Neural crest cell (in vitro differentiated cells): ENCODE results near the gene HYAL2. TPM values are rescaled to one million over a fixed set of nuclear protein-coding genes. Genes with fewer than 3 reads are reported as not detected.
A peak's percentile ranks its signal among the peaks of the same experiment; 100 is the strongest.
"Not testable (repeated sequence)": the region's sequence is repeated elsewhere in the genome, so short reads cannot be mapped to it uniquely, and the experiment has no call there.

Experiments
- DNase-seq: peaks from one replicate; pipeline ENCODE4 v3.0.0; 2021; ENCODE audit warnings: low read depth, mixed read lengths, low spot score
- H3K27ac Mint-ChIP-seq: one replicate; pipeline ENCODE4 v1.8.0; 2021; ENCODE audit warnings: mild to moderate bottlenecking, mixed read lengths; ENCODE audit not compliant: unreplicated experiment
- H3K27me3 Mint-ChIP-seq: 2 replicates; pipeline ENCODE4 v1.8.0; 2021; ENCODE audit warnings: low read depth, mild to moderate bottlenecking, mixed read lengths
- H3K36me3 Mint-ChIP-seq: 2 replicates; pipeline ENCODE4 v1.8.0; 2021; ENCODE audit warnings: low read depth, mild to moderate bottlenecking, mixed read lengths
- H3K4me1 Mint-ChIP-seq: 2 replicates; pipeline ENCODE4 v1.8.0; 2021; ENCODE audit warnings: mixed read lengths
- H3K4me3 Mint-ChIP-seq: one replicate; pipeline ENCODE4 v1.8.0; 2021; ENCODE audit warnings: mild to moderate bottlenecking, mixed read lengths
- H3K9me3 Mint-ChIP-seq: 2 replicates; pipeline ENCODE4 v1.8.0; 2021; ENCODE audit warnings: mixed read lengths
- total RNA-seq: library from RNA; stranded (reverse); gene quantifications from 2 replicates; pipeline ENCODE4 v1.2.1, GENCODE V29; 2021
- TF ChIP-seq, protein P1 (sequence below): fragments of 200-600 bp; sonication (generic); conservative IDR thresholded peaks from 2 replicates; pipeline ENCODE4 v1.5.0; 2021; ENCODE audit warnings: antibody characterized with exemption, mild to moderate bottlenecking

Gene HYAL2
- total RNA-seq, 1 donor from 2014 or later: 78.0 TPM

DNA sequence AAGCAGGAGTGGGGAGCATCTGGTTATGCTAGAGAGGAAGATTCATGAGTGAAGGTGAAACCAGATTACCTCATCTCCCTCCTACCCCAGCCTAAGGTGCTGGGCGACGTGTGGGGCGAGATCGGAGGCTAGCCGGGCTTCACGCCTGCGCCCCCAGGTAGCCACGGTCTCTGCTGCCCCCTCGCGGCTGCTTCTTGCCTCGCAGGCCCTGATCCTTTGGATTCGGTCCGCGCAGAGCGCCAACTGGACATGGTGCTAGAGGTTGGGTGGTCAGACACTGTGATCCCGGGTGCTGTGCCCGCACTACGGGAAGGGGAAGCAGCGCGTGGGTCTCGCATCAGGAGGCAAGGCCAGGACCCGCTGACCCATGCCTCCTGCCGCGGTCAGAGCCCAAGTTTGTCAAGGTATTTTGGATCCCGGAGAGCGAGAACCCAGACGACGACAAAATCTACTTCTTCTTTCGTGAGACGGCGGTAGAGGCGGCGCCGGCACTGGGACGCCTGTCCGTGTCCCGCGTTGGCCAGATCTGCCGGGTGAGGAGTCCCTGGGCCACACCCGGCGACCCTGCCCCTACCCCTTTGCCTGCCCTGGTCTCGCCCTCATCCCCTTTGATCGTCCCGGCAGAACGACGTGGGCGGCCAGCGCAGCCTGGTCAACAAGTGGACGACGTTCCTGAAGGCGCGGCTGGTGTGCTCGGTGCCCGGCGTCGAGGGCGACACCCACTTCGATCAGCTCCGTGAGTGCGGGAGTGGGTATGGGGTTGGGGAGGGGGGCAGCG is 49.4 kb downstream of the HYAL2 start:
- peak overlapping the region; percentile 81 for H3K4me3 Mint-ChIP-seq
- TF ChIP-seq, protein P1, sequence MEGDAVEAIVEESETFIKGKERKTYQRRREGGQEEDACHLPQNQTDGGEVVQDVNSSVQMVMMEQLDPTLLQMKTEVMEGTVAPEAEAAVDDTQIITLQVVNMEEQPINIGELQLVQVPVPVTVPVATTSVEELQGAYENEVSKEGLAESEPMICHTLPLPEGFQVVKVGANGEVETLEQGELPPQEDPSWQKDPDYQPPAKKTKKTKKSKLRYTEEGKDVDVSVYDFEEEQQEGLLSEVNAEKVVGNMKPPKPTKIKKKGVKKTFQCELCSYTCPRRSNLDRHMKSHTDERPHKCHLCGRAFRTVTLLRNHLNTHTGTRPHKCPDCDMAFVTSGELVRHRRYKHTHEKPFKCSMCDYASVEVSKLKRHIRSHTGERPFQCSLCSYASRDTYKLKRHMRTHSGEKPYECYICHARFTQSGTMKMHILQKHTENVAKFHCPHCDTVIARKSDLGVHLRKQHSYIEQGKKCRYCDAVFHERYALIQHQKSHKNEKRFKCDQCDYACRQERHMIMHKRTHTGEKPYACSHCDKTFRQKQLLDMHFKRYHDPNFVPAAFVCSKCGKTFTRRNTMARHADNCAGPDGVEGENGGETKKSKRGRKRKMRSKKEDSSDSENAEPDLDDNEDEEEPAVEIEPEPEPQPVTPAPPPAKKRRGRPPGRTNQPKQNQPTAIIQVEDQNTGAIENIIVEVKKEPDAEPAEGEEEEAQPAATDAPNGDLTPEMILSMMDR: peak; percentile 99
- H3K27ac Mint-ChIP-seq: no peak overlapping the region
- no peaks in the 10 kb centered on the region for H3K9me3 Mint-ChIP-seq
- peaks cover 35% of the 10 kb centered on the region for H3K4me1 Mint-ChIP-seq
- H3K27me3 Mint-ChIP-seq: peaks cover 43% of the 10 kb centered on the region
- H3K36me3 Mint-ChIP-seq: no peaks in the 10 kb centered on the region
- DNase-seq: peak; percentile 98

GRCh38 chr3:50272538-50272910 is 50.0 kb downstream of the HYAL2 start:
- not testable (repeated sequence) for DNase-seq, H3K36me3 Mint-ChIP-seq, H3K27ac Mint-ChIP-seq, H3K9me3 Mint-ChIP-seq
- Mint-ChIP-seq H3K4me1 (peaks cover 35% of the 10 kb centered on the region), H3K27me3 (peaks cover 47% of the 10 kb centered on the region), H3K4me3 (peak overlapping the region; percentile 81)

GRCh38 chr3:50271314-50271936 is 51.1 kb downstream of the HYAL2 start:
- Mint-ChIP-seq H3K4me3 (peak overlapping the region; percentile 6), H3K27ac (no peak overlapping the region), H3K4me1 (peaks cover 35% of the 10 kb centered on the region), H3K36me3 (no peaks in the 10 kb centered on the region), H3K9me3 (no peaks in the 10 kb centered on the region), H3K27me3 (peaks cover 47% of the 10 kb centered on the region)
- DNase-seq: no peak
- TF ChIP-seq, protein P1: no peak

GRCh38 chr3:50270422-50271224 is 51.9 kb downstream of the HYAL2 start:
- TF ChIP-seq, protein P1: no peak
- Mint-ChIP-seq H3K27ac (no peak overlapping the region), H3K4me3 (no peak overlapping the region), H3K36me3 (no peaks in the 10 kb centered on the region), H3K9me3 (no peaks in the 10 kb centered on the region), H3K4me1 (peaks cover 38% of the 10 kb centered on the region), H3K27me3 (peaks cover 45% of the 10 kb centered on the region)
- DNase-seq: no peak

GRCh38 chr3:50269977-50270413 is 52.5 kb downstream of the HYAL2 start:
- H3K27ac Mint-ChIP-seq: no peak overlapping the region
- TF ChIP-seq, protein P1: no peak
- no peak for DNase-seq
- no peak overlapping the region for H3K4me3 Mint-ChIP-seq
- peaks cover 36% of the 10 kb centered on the region for H3K4me1 Mint-ChIP-seq
- H3K36me3 Mint-ChIP-seq: no peaks in the 10 kb centered on the region
- H3K9me3 Mint-ChIP-seq: no peaks in the 10 kb centered on the region
- H3K27me3 Mint-ChIP-seq: peaks cover 39% of the 10 kb centered on the region
